H9 (cell line): ENCODE results near the gene RAB6B. TPM values are rescaled to one million over a fixed set of nuclear protein-coding genes. Genes with fewer than 3 reads are reported as not detected.
A peak's percentile ranks its signal among the peaks of the same experiment; 100 is the strongest.

ENCODE experiments used
- DNase-seq: peaks from one replicate; pipeline ENCODE4 v3.0.0-alpha.2; 2017
- H2AFZ ChIP-seq: one replicate; pipeline ENCODE4 v1.6.1; 2013; ENCODE audit warnings: mild to moderate bottlenecking, low read length, control low read depth, moderate library complexity
- H2AK5ac ChIP-seq: 2 replicates; pipeline ENCODE4 v1.6.1; 2013; ENCODE audit warnings: low read length, control low read depth, mixed read lengths; ENCODE audit not compliant: insufficient read length
- H2BK120ac ChIP-seq: one replicate; pipeline ENCODE4 v1.6.1; 2013; ENCODE audit warnings: low read depth, mild to moderate bottlenecking, low read length, control low read depth, inconsistent platforms; ENCODE audit not compliant: poor library complexity, severe bottlenecking
- H2BK12ac ChIP-seq: 2 replicates; pipeline ENCODE4 v1.6.1; 2013; ENCODE audit warnings: low read length, control low read depth, mixed read lengths, low read depth; ENCODE audit not compliant: insufficient read length
- H2BK15ac ChIP-seq: 2 replicates; pipeline ENCODE4 v1.6.1; 2013; ENCODE audit warnings: low read depth, low read length, control low read depth
- H2BK20ac ChIP-seq: one replicate; pipeline ENCODE4 v1.6.1; 2013; ENCODE audit warnings: low read depth, mild to moderate bottlenecking, low read length, control low read depth, inconsistent platforms; ENCODE audit not compliant: poor library complexity, severe bottlenecking
- H2BK5ac ChIP-seq: 2 replicates; pipeline ENCODE4 v1.6.1; 2013; ENCODE audit warnings: low read length, control low read depth, mixed read lengths; ENCODE audit not compliant: insufficient read length
- H3K14ac ChIP-seq: 2 replicates; pipeline ENCODE4 v1.6.1; 2013; ENCODE audit warnings: low read length, control low read depth; ENCODE audit not compliant: insufficient read depth
- H3K18ac ChIP-seq: 2 replicates; pipeline ENCODE4 v1.6.1; 2013; ENCODE audit warnings: low read depth, mild to moderate bottlenecking, mixed read lengths, low read length, control low read depth; ENCODE audit not compliant: insufficient read length
- H3K23ac ChIP-seq: 2 replicates; pipeline ENCODE4 v1.6.1; 2013; ENCODE audit warnings: low read length, control low read depth, mixed read lengths, low read depth; ENCODE audit not compliant: insufficient read length
- H3K23me2 ChIP-seq: 2 replicates; pipeline ENCODE4 v1.6.1; 2013; ENCODE audit warnings: low read depth, mild to moderate bottlenecking, mixed read lengths, low read length, control low read depth; ENCODE audit not compliant: insufficient read length, poor library complexity, severe bottlenecking
- H3K27ac ChIP-seq: 2 replicates; pipeline ENCODE4 v1.5.1; 2013; ENCODE audit warnings: low read length, control low read depth, mixed read lengths, low read depth; ENCODE audit not compliant: insufficient read length
- H3K27me3 ChIP-seq: 2 replicates; pipeline ENCODE4 v1.6.1; 2013; ENCODE audit warnings: low read length, control low read depth, inconsistent platforms; ENCODE audit not compliant: insufficient read depth
- H3K4ac ChIP-seq: 2 replicates; pipeline ENCODE4 v1.6.1; 2013; ENCODE audit warnings: low read depth, mild to moderate bottlenecking, control low read depth, inconsistent platforms, low read length, moderate library complexity
- H3K4me1 ChIP-seq: 2 replicates; pipeline ENCODE4 v1.6.1; 2013; ENCODE audit warnings: low read length, control low read depth, inconsistent platforms; ENCODE audit not compliant: insufficient read depth
- H3K4me2 ChIP-seq: 2 replicates; pipeline ENCODE4 v1.6.1; 2013; ENCODE audit warnings: low read length, control low read depth, mixed read lengths; ENCODE audit not compliant: insufficient read length, insufficient read depth
- H3K56ac ChIP-seq: 2 replicates; pipeline ENCODE4 v1.6.1; 2013; ENCODE audit warnings: low read depth, mild to moderate bottlenecking, mixed read lengths, low read length, control low read depth; ENCODE audit not compliant: insufficient read length
- H3K79me1 ChIP-seq: 2 replicates; pipeline ENCODE4 v1.6.1; 2013; ENCODE audit warnings: low read depth, mild to moderate bottlenecking, moderate library complexity, low read length, control low read depth, inconsistent platforms; ENCODE audit not compliant: insufficient read depth, poor library complexity, severe bottlenecking
- H3K79me2 ChIP-seq: 2 replicates; pipeline ENCODE4 v1.6.1; 2013; ENCODE audit warnings: low read length, control low read depth, inconsistent platforms; ENCODE audit not compliant: insufficient read depth
- H3K9ac ChIP-seq: 2 replicates; pipeline ENCODE4 v1.6.1; 2013; ENCODE audit warnings: low read length, control low read depth, mixed read lengths; ENCODE audit not compliant: insufficient read length; ENCODE audit errors: extremely low read depth
- H3K9me3 ChIP-seq: one replicate; pipeline ENCODE4 v1.6.1; 2013; ENCODE audit warnings: low read depth, low read length, inconsistent platforms; ENCODE audit not compliant: control insufficient read depth
- H3T11ph ChIP-seq: one replicate; pipeline ENCODE4 v1.6.1; 2013; ENCODE audit warnings: mild to moderate bottlenecking, low read length, control low read depth, inconsistent platforms
- H4K20me1 ChIP-seq: one replicate; pipeline ENCODE4 v1.6.1; 2013; ENCODE audit not compliant: control insufficient read depth, insufficient read length, insufficient read depth
- H4K5ac ChIP-seq: 2 replicates; pipeline ENCODE4 v1.6.1; 2013; ENCODE audit warnings: low read depth, mild to moderate bottlenecking, mixed read lengths, low read length, control low read depth; ENCODE audit not compliant: insufficient read length
- H4K8ac ChIP-seq: replicated peaks from 2 replicates; pipeline ENCODE4 v1.6.1; 2013; ENCODE audit warnings: low read length, control low read depth, mixed read lengths, low read depth; ENCODE audit not compliant: insufficient read length
- H4K91ac ChIP-seq: 2 replicates; pipeline ENCODE4 v1.6.1; 2013; ENCODE audit warnings: low read depth, mild to moderate bottlenecking, moderate library complexity, mixed read lengths, low read length, control low read depth; ENCODE audit not compliant: insufficient read length
- H3K27ac Mint-ChIP-seq, 3 experiments: 2 replicates in 2 of 3; 3 replicates in 1 of 3; pipeline ENCODE4 v1.8.0; 2020 to 2021; ENCODE audit warnings: mixed read lengths in 3 of 3, mild to moderate bottlenecking in 1 of 3, moderate library complexity in 1 of 3
- H3K27me3 Mint-ChIP-seq: 2 replicates; pipeline ENCODE4 v1.8.0; 2021; ENCODE audit warnings: low read depth, mild to moderate bottlenecking, moderate library complexity, mixed read lengths
- H3K36me3 Mint-ChIP-seq, 3 experiments: 2 replicates in 2 of 3; 3 replicates in 1 of 3; pipeline ENCODE4 v1.8.0; 2020 to 2021; ENCODE audit warnings: low read depth in 3 of 3, mixed read lengths in 3 of 3; ENCODE audit not compliant: insufficient read depth in 1 of 3
- H3K4me1 Mint-ChIP-seq, 2 experiments: 2 replicates each; pipeline ENCODE4 v1.8.0; 2020; ENCODE audit warnings: mixed read lengths in 2 of 2
- H3K4me3 Mint-ChIP-seq, 2 experiments: 2 replicates in 1 of 2; 3 replicates in 1 of 2; pipeline ENCODE4 v1.8.0; 2020 to 2021; ENCODE audit warnings: mild to moderate bottlenecking in 2 of 2, mixed read lengths in 2 of 2, moderate library complexity in 1 of 2
- H3K9me3 Mint-ChIP-seq, 2 experiments: 2 replicates in 1 of 2; 3 replicates in 1 of 2; pipeline ENCODE4 v1.8.0; 2020; ENCODE audit warnings: mild to moderate bottlenecking in 2 of 2, mixed read lengths in 2 of 2, moderate library complexity in 1 of 2
- WGBS: extraction: QIAGEN DNeasy Blood & Tissue Kit; methylation state at CpG from one replicate; pipeline ENCODE4 v1.1.7; 2013; ENCODE audit warnings: missing lambda C conversion rate, low lambda C conversion rate, mixed read lengths; ENCODE audit not compliant: insufficient read length; ENCODE audit errors: extremely low coverage; 5-methylcytosine and 5-hydroxymethylcytosine counted together
- total RNA-seq: library from RNA; stranded (reverse); gene quantifications from 2 replicates; pipeline ENCODE4 v1.2.1, GENCODE V29; 2021
- TF ChIP-seq, protein P1 (sequence below): fragments of 200-600 bp; sonication (generic); conservative IDR thresholded peaks from 3 replicates; pipeline ENCODE4 v1.8.0; 2021; ENCODE audit warnings: antibody characterized with exemption, mild to moderate bottlenecking

The RAB6B gene
- total RNA-seq, 1 experiment from 2014 or later: 12.3 TPM

DNA sequence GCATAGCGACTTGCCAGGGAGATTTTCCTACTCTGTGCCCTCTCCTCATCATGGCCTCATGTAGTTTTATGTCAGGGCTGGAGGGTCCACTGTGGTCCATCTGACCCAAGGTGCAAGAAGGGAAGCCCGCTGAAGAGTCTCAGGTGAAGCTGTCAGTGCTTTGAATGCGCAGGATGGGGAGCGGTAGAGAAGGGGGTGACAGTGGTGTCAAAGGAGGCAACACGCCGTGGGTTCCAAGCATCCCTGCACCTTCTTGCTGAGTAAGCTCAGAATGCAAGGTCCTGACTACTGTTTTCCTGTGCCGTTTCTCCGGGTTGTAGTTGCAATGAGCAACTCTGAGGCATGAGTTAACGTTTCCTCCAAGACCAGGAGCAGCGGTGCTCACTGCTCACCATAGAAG is 44.9 kb upstream of the RAB6B start:
- Histone ChIP-seq H4K20me1 (no peaks in the 10 kb centered on the region), H4K5ac (no peak overlapping the region), H3K27ac (no peak overlapping the region), H3K4me1 (peaks cover 3% of the 10 kb centered on the region; the same call in 1 of the 2 replicates), H3K4ac (no peak overlapping the region), H3K23me2 (no peaks in the 10 kb centered on the region), H3T11ph (no peak overlapping the region), H3K9me3 (no peaks in the 10 kb centered on the region), H3K56ac (no peak overlapping the region), H3K27me3 (no peaks in the 10 kb centered on the region), H3K4me2 (no peak overlapping the region), H3K23ac (no peak overlapping the region), H4K8ac (no peak overlapping the region), H2BK20ac (no peak overlapping the region), H2BK12ac (no peak overlapping the region), H3K9ac (no peak overlapping the region), H2BK5ac (no peak overlapping the region), H3K18ac (no peak overlapping the region), H2BK15ac (no peak overlapping the region), H2BK120ac (no peak overlapping the region), H4K91ac (no peak overlapping the region), H2AFZ (no peak overlapping the region), H3K79me1 (no peaks in the 10 kb centered on the region), H3K14ac (no peak overlapping the region), H3K79me2 (no peaks in the 10 kb centered on the region), H2AK5ac (no peak overlapping the region)
- Mint-ChIP-seq H3K4me1 (peaks cover 13 to 26% of the 10 kb centered on the region in 2 experiments), H3K9me3 (peaks cover 0 to 2% of the 10 kb centered on the region in 2 experiments; a peak in 1 of 5 replicates), H3K27ac (no peak overlapping the region), H3K4me3 (no peak overlapping the region), H3K27me3 (peaks cover 8% of the 10 kb centered on the region), H3K36me3 (no peaks in the 10 kb centered on the region; a peak in 1 of 7 replicates)
- no CpG with 5 or more reads among the region's 10 CpGs for WGBS
- TF ChIP-seq, protein P1, sequence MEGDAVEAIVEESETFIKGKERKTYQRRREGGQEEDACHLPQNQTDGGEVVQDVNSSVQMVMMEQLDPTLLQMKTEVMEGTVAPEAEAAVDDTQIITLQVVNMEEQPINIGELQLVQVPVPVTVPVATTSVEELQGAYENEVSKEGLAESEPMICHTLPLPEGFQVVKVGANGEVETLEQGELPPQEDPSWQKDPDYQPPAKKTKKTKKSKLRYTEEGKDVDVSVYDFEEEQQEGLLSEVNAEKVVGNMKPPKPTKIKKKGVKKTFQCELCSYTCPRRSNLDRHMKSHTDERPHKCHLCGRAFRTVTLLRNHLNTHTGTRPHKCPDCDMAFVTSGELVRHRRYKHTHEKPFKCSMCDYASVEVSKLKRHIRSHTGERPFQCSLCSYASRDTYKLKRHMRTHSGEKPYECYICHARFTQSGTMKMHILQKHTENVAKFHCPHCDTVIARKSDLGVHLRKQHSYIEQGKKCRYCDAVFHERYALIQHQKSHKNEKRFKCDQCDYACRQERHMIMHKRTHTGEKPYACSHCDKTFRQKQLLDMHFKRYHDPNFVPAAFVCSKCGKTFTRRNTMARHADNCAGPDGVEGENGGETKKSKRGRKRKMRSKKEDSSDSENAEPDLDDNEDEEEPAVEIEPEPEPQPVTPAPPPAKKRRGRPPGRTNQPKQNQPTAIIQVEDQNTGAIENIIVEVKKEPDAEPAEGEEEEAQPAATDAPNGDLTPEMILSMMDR: no peak
- peak; percentile 8 for DNase-seq
